Measurements from ENCODE around the gene DCLK1.
"Not testable (repeated sequence)": the region's sequence is repeated elsewhere in the genome, so short reads cannot be mapped to it uniquely, and the experiment has no call there.

The DCLK1 gene

DNA sequence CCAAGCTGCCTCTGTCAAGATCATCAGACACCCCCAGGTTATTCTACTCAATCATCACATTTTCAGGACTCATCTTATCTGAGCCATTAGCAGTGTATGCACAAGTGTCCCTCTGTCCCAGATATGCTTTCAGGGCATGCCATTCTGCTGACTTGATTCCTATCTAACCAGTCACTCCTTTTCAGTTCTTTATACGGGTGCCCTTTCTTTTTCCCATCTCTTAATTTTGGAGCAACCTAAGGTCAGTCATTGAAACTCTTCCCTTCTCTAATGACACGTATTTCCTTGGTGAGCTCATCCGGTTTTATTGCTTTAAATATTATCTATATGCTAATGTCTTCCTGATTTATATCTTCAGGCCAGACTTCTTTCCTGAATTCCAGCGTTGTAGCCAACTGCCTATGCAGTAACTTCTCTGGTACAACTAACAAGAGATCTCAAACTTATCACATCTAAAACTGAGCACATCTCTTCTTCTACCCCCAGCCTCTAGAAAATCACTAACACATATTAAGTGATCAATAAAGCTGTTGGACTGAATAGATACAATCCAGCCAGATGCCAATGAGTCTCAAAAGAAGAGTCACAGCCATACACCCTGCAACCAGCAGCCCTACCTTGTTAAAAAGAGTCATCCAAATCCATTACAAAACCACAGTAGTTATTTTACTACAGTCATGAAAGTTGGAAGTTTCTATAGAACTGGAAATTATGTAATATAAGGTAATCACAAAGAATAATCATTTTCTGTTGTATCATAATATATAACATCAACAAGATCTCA lies 58.8 kb downstream of the DCLK1 start:
- no peak for DNase-seq (ENCODE audit: low read depth)
- no peak overlapping the region for H3K4me3 ChIP-seq (ENCODE audit: control insufficient read depth, low read depth, low read length)
- TF ChIP-seq, protein P1, sequence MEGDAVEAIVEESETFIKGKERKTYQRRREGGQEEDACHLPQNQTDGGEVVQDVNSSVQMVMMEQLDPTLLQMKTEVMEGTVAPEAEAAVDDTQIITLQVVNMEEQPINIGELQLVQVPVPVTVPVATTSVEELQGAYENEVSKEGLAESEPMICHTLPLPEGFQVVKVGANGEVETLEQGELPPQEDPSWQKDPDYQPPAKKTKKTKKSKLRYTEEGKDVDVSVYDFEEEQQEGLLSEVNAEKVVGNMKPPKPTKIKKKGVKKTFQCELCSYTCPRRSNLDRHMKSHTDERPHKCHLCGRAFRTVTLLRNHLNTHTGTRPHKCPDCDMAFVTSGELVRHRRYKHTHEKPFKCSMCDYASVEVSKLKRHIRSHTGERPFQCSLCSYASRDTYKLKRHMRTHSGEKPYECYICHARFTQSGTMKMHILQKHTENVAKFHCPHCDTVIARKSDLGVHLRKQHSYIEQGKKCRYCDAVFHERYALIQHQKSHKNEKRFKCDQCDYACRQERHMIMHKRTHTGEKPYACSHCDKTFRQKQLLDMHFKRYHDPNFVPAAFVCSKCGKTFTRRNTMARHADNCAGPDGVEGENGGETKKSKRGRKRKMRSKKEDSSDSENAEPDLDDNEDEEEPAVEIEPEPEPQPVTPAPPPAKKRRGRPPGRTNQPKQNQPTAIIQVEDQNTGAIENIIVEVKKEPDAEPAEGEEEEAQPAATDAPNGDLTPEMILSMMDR (IDR thresholded peaks at IDR 0.05; ENCODE audit: control insufficient read depth, insufficient read depth, low read depth, low read length, missing control alignments), result no peak

DNA sequence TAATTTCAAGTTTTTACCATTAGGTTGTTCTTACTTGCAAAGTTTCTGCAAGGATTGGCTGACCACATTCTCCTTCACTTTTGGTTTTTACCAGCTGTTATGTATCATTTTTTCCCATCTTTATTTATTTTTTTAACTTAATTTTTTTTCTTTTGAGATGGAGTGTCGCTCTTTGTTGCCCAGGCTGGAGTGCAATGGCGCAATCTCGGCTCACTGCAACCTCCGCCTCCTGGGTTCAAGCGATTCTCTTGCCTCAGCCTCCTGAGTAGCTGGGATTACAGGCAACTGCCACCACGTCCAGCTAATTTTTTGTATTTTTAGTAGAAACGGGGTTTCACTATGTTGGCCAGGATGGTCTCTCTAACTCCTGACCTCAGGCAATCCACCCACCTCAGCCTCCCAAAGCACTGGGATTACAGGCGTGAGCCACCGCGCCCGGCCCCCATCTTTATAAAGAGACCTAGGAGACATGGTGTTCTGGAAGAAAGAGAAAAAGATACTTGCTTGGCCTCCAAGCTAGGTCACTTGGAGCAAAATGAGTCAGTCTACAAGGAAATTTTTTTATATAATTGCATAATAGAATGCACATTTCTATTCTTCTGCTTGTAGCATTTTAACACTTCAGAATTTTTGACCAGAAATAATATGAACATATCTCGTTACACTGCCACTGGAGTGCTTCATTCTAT lies 60.5 kb downstream of the DCLK1 start:
- not testable (repeated sequence) for DNase-seq (ENCODE audit: low read depth)

DNA sequence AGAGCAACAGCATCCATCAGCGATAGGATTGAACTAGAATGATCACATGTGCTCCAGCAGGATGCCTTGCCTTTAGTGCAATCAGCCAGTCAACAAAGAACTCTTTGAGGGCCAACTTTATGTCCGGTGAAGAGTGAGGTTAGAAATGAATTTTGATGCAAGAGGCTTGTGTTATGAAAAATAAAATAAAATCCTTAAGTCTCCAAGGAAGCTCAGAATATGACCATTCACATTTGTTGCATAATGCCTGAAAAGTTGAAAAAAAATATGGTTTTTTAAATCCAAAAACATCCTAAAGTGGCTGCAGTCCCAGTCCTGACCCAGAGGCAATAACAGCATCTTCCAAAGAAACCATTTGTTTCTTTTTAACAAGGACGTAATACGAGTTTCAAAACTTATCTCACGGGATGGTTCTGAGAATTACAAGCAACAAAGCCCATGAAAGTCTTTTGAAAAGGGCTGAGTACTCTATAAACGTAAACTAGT lies 61.3 kb downstream of the DCLK1 start:
- DNase-seq (ENCODE audit: low read depth), result peak; percentile 34
- TF ChIP-seq, protein P1 (IDR thresholded peaks at IDR 0.05; ENCODE audit: control insufficient read depth, insufficient read depth, low read depth, low read length, missing control alignments), result no peak
- H3K4me3 ChIP-seq (ENCODE audit: control insufficient read depth, low read depth, low read length), result no peak overlapping the region

More for the DNA sequence above, 60.5 kb downstream of the DCLK1 start:
- not testable (repeated sequence) for H3K4me3 ChIP-seq (ENCODE audit: control insufficient read depth, low read depth, low read length)

DNA sequence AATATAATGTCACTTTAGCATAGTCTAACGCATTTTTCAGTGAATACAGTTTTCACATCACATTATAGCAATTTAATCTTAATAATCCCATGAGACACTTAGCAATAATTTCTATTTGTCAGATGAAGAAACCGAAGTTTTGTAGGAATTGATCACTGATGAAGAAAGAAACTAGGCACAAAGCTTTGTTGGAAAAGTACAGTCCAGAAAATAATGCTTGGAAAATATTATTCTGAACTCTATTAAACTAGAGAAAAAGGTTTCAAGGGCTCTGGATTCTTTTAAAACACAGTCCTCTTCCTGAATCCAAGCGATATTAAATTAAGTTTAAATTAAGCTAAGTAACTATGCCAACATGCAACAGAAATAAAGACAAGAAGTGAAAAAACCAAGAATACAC lies 62.2 kb downstream of the DCLK1 start:
- DNase-seq (ENCODE audit: low read depth), result no peak
- H3K4me3 ChIP-seq (ENCODE audit: control insufficient read depth, low read depth, low read length), result no peak overlapping the region
- TF ChIP-seq, protein P1 (IDR thresholded peaks at IDR 0.05; ENCODE audit: control insufficient read depth, insufficient read depth, low read depth, low read length, missing control alignments), result no peak

DNA sequence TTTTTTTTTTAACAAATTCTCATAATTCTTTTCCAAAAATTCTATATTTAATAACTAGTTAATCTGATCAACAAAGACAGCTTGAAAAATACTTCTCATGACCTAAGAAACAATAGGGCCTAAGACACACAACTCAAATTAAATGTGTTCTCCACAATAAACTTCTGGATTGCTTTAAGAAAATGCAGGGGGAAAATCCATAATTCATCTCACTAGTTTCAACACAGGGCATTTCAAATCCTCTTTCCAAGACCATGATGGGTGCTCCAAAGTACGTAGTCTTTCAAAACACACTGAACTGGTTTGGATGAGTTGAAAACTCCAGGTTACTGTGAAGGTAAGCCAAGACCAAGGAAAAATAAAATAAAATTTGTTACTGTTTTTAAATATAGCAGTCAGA lies 62.6 kb downstream of the DCLK1 start:
- TF ChIP-seq, protein P1 (IDR thresholded peaks at IDR 0.05; ENCODE audit: control insufficient read depth, insufficient read depth, low read depth, low read length, missing control alignments), result no peak

DNA sequence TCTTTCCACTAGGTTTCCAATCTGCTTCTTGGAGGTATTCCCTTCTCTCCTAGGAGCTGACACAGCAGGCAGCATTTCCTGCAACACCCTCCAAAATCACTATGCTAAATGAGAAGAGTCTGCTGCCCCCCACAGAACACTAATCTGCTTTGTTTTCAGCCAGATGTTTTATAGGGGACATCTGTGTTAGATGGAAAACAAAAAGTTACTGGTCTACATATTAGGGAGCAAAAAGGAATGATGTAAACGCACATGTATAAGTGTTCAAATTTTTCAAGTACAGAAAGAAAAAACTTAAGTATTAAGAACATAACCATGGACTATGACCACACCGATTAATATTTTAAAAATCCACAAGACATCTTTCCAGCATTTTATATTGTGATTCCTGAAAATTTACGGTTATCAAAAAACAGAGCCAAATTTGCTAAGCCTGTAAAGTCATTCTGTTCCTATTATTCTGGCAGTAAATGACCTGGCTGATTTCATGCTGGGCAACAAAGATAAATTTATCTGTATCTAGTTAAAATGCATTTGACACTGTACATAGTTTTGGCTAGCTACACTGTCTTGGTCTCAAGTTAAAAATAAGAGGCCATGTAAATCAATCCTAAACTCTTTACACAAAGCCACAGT lies 63.3 kb downstream of the DCLK1 start:
- no peak for DNase-seq (ENCODE audit: low read depth)
- TF ChIP-seq, protein P1 (IDR thresholded peaks at IDR 0.05; ENCODE audit: control insufficient read depth, insufficient read depth, low read depth, low read length, missing control alignments), result no peak
- H3K4me3 ChIP-seq (ENCODE audit: control insufficient read depth, low read depth, low read length), result no peak overlapping the region

More for the DNA sequence above, 62.6 kb downstream of the DCLK1 start:
- DNase-seq (ENCODE audit: low read depth), result no peak
- no peak overlapping the region for H3K4me3 ChIP-seq (ENCODE audit: control insufficient read depth, low read depth, low read length)

DNA sequence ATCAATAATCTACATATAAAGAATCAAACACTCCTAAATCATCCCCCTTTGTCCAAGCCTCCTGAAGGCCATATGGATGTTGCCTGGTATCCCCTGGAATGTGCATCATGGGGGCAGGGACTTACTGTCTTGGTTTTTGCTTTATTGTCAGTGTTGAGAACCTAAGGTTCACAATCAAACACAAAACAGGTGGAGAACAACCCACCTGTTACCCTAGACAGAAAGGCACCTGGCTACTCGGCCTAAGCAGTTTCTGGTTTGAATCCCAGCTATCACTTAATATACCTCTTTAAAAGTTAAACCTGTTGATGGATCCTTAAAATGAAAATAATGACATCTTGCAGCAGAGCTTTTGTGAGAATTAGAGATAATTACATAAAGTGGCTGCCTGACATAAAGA lies 68.9 kb downstream of the DCLK1 start:
- no peak for DNase-seq (ENCODE audit: low read depth)
- TF ChIP-seq, protein P1 (IDR thresholded peaks at IDR 0.05; ENCODE audit: control insufficient read depth, insufficient read depth, low read depth, low read length, missing control alignments), result no peak
- H3K4me3 ChIP-seq (ENCODE audit: control insufficient read depth, low read depth, low read length), result no peak overlapping the region

All from AG09309 (cell line).